Panc1 (cell line): ENCODE measurements around the gene PRSS22. TPM values are rescaled to one million over a fixed set of nuclear protein-coding genes. Genes with fewer than 3 reads are reported as not detected.

ENCODE experiments used
- ATAC-seq: fragments of 200-7000 bp; cut with Tn5 transposase; 2 replicates; pipeline ENCODE4 v1.9.1; 2020; ENCODE audit warnings: mild to moderate bottlenecking, moderate library complexity
- BruUV-seq: library from RNA; stranded (reverse); fragments of 400-500 nt; replicated peaks from 2 replicates; lab custom pipeline; 2021; lab: Mats Ljungman, UMichigan
- CTCF ChIA-PET: fragments of 300-600 bp; sonication (Branson Sonifier 250); formaldehyde crosslinking; loops from one replicate; lab custom pipeline; 2022; ENCODE audit warnings: antibody characterized with exemption; lab: Charles Lee
- POLR2A ChIA-PET: fragments of 300-600 bp; sonication (Branson Sonifier 250); formaldehyde crosslinking; loops from one replicate; lab custom pipeline; 2022; ENCODE audit warnings: antibody characterized with exemption; lab: Charles Lee
- DNase-seq: peaks from one replicate; pipeline ENCODE4 v3.0.0-alpha.2; 2010; ENCODE audit warnings: low read depth, low spot score
- H3K27ac ChIP-seq: 2 replicates; pipeline ENCODE4 v1.5.1; 2011; ENCODE audit warnings: mild to moderate bottlenecking, low read length, inconsistent platforms
- H3K27me3 ChIP-seq: fragments of 200-500 bp; sonication (Bioruptor generic); 2 replicates; pipeline ENCODE4 v1.6.0; 2014; ENCODE audit warnings: low read length, inconsistent platforms; ENCODE audit not compliant: control insufficient read depth, insufficient read depth
- H3K36me3 ChIP-seq: fragments of 200-500 bp; sonication (Bioruptor generic); 2 replicates; pipeline ENCODE4 v1.5.1; 2014; ENCODE audit warnings: inconsistent platforms, mild to moderate bottlenecking, low read length, moderate library complexity; ENCODE audit not compliant: control insufficient read depth, insufficient read depth
- H3K4me1 ChIP-seq: 2 replicates; pipeline ENCODE4 v1.5.1; 2011; ENCODE audit warnings: inconsistent platforms, mild to moderate bottlenecking, low read length, moderate library complexity; ENCODE audit not compliant: control insufficient read depth, insufficient read depth
- H3K4me3 ChIP-seq, 2 experiments: 2 replicates each; pipeline ENCODE4 v1.5.1; 2011 to 2012; ENCODE audit warnings: low read depth in 2 of 2, low read length in 2 of 2, mild to moderate bottlenecking in 2 of 2, inconsistent platforms in 1 of 2, moderate library complexity in 1 of 2
- H3K9me3 ChIP-seq: fragments of 200-500 bp; sonication (Bioruptor generic); 2 replicates; pipeline ENCODE4 v1.5.1; 2014; ENCODE audit warnings: low read depth, mild to moderate bottlenecking, inconsistent platforms, low read length, moderate library complexity; ENCODE audit not compliant: control insufficient read depth, insufficient read depth
- CTCF ChIP-seq: fragments of 450-650 bp; IDR thresholded peaks from 2 replicates; pipeline ENCODE4 v1.5.1; 2017; ENCODE audit warnings: mild to moderate bottlenecking
- POLR2AphosphoS5 ChIP-seq: IDR thresholded peaks from 2 replicates; pipeline ENCODE4 v1.6.1; 2012; ENCODE audit warnings: mild to moderate bottlenecking, low read depth, low read length, moderate library complexity
- REST ChIP-seq, 2 experiments: IDR thresholded peaks; 2 replicates each; pipeline ENCODE4 v1.6.1; 2011 to 2012; ENCODE audit warnings: low read depth in 2 of 2, control low read depth in 1 of 2, low read length in 1 of 2, mild to moderate bottlenecking in 1 of 2, moderate library complexity in 1 of 2; ENCODE audit not compliant: insufficient read depth in 1 of 2
- SIN3A ChIP-seq: IDR thresholded peaks from 2 replicates; pipeline ENCODE4 v1.6.1; 2012; ENCODE audit warnings: low read depth, mild to moderate bottlenecking, low read length, moderate library complexity, borderline replicate concordance; ENCODE audit not compliant: insufficient read depth
- TCF7L2 ChIP-seq: IDR thresholded peaks from 2 replicates; pipeline ENCODE4 v1.6.1; 2011; ENCODE audit warnings: mild to moderate bottlenecking, low read depth, low read length, inconsistent platforms
- in situ Hi-C: cut with HindIII; loops from 2 replicates; pipeline ENCODE4 v1.10.0; 2016; ENCODE audit warnings: low sequenced_read_pairs, low pct_unique_long_range_greater_than_20kb
- intact Hi-C: fragments of 100-400 bp; cut with micrococcal nuclease; formaldehyde crosslinking; loops from one replicate; pipeline ENCODE4 v1.10.0; 2022; ENCODE audit not compliant: unreplicated experiment
- total RNA-seq: library from RNA; stranded (reverse); gene quantifications from one replicate; pipeline ENCODE4 v1.2.1, GENCODE V29; 2021; ENCODE audit not compliant: unreplicated experiment

PRSS22 gene
- total RNA-seq, 1 experiment from 2014 or later, result 23.9 TPM

- CTCF ChIA-PET, result no interaction called here
- H3K36me3 ChIP-seq, result no peaks in the 10 kb centered on the region
- peaks cover 7% of the 10 kb centered on the region for H3K9me3 ChIP-seq
- no peaks in the 10 kb centered on the region for H3K27me3 ChIP-seq
- H3K4me1 ChIP-seq, result peaks cover 18% of the 10 kb centered on the region
- ATAC-seq (no peak), DNase-seq (no peak)
- BruUV-seq, result no TSS peak
- no peak for TF ChIP-seq SIN3A
- TF ChIP-seq TCF7L2, result no peak
- TF ChIP-seq REST (IDR thresholded peaks at IDR 0.05; ENCODE audit: insufficient read depth in 1 of 2, low read depth in 2 of 2, low read length in 1 of 2), result no peak
- TF ChIP-seq CTCF, result no peak
- no peak for TF ChIP-seq POLR2AphosphoS5
- peak overlapping the region; percentile 40 for H3K27ac ChIP-seq
- no peak overlapping the region for H3K4me3 ChIP-seq
- POLR2A ChIA-PET, result no interaction called here
- in situ Hi-C loops (no loop called here), intact Hi-C loops (no loop called here)
Observed at GRCh38 chr16:2859686-2860265, 1.8 kb upstream of the PRSS22 start.

- intact Hi-C loops, result no loop called here
- TSS peak; percentile 48 for BruUV-seq
- DNase-seq, result no peak
- peak overlapping the region; percentile 79 for H3K27ac ChIP-seq
- no peaks in the 10 kb centered on the region for H3K36me3 ChIP-seq
- TF ChIP-seq CTCF (peak; percentile 50; the same call in 1 of the 2 replicates), SIN3A (no peak)
- ChIA-PET CTCF (interaction anchor here (1.0 kb wide), 1 partner anchor 10 kb away, joined by 5 read pairs; no protein-coding TSS in a partner anchor), POLR2A (no interaction called here)
- H3K27me3 ChIP-seq, result no peaks in the 10 kb centered on the region
- peak overlapping the region; percentile 37 to 65 for H3K4me3 ChIP-seq
- peak; percentile 40 for ATAC-seq
- H3K4me1 ChIP-seq, result peaks cover 18% of the 10 kb centered on the region
- peaks cover 7% of the 10 kb centered on the region for H3K9me3 ChIP-seq
- in situ Hi-C loops, result no loop called here
Observed at GRCh38 chr16:2858245-2859025, 465 bp upstream of the PRSS22 start.
